Stimulated activated CD8-positive, alpha-beta memory T cell treated with anti-CD3 and anti-CD28 coated beads, Interleukin-4, amount 100 ng/mL, for 4 hours (primary cell): Measurements from ENCODE around the gene CSN1S1.
"Not testable (repeated sequence)": the region's sequence is repeated elsewhere in the genome, so short reads cannot be mapped to it uniquely, and the experiment has no call there.

Experiments
- DNase-seq, 2 donors: peaks; one replicate each; pipeline ENCODE4 v3.0.0-alpha.2; 2020; ENCODE audit warnings: low read depth in 2 of 2, low spot score in 1 of 2

Gene CSN1S1

GRCh38 chr4:69930768-69931167, at the start of gene CSN1S1:
CSN1S1 (plus strand) TSS chr4:69931068; CDS start chr4:69932556, 1,488 bp downstream.
- no peak for DNase-seq

GRCh38 chr4:69881173-69881773, 49.6 kb upstream of the CSN1S1 start:
- no peak for DNase-seq

GRCh38 chr4:69882150-69882549, 48.7 kb upstream of the CSN1S1 start:
- DNase-seq: no peak

- no peak for DNase-seq
Measured at GRCh38 chr4:69888336-69888735, 42.5 kb upstream of the CSN1S1 start.

- DNase-seq: no peak
Measured at GRCh38 chr4:69894186-69894585, 36.7 kb upstream of the CSN1S1 start.

- no peak for DNase-seq
Measured at GRCh38 chr4:69894721-69895120, 36.1 kb upstream of the CSN1S1 start.

- DNase-seq: no peak
Measured at GRCh38 chr4:69896530-69897116, 34.2 kb upstream of the CSN1S1 start.

GRCh38 chr4:69907151-69907550, 23.7 kb upstream of the CSN1S1 start:
- no peak for DNase-seq

GRCh38 chr4:69909195-69909594, 21.7 kb upstream of the CSN1S1 start:
- DNase-seq: no peak

GRCh38 chr4:69910016-69910782, 20.7 kb upstream of the CSN1S1 start:
- DNase-seq: no peak

GRCh38 chr4:69920874-69921273, 10.0 kb upstream of the CSN1S1 start:
- DNase-seq: no peak

GRCh38 chr4:69923782-69924410, 7.0 kb upstream of the CSN1S1 start:
- not testable (repeated sequence) for DNase-seq

- DNase-seq: no peak
Measured at GRCh38 chr4:69934150-69934549, 3.3 kb downstream of the CSN1S1 start.

- no peak for DNase-seq
Measured at GRCh38 chr4:69936566-69936965, 5.7 kb downstream of the CSN1S1 start.

GRCh38 chr4:69951602-69952001, 20.7 kb downstream of the CSN1S1 start:
- DNase-seq: no peak

- DNase-seq: no peak
Measured at GRCh38 chr4:69957209-69957608, 26.3 kb downstream of the CSN1S1 start.

- no peak for DNase-seq
Measured at GRCh38 chr4:69965628-69966027, 34.8 kb downstream of the CSN1S1 start, which contains the start of gene CSN2. CSN2 (minus strand) TSS chr4:69965728; CDS start chr4:69960995, 4,733 bp downstream.

GRCh38 chr4:69970071-69970470, 39.2 kb downstream of the CSN1S1 start:
- no peak for DNase-seq

GRCh38 chr4:69974631-69975030, 43.8 kb downstream of the CSN1S1 start:
- DNase-seq: no peak

GRCh38 chr4:69977582-69977981, 46.7 kb downstream of the CSN1S1 start:
- DNase-seq: no peak

GRCh38 chr4:69984030-69984443, 53.2 kb downstream of the CSN1S1 start:
- no peak for DNase-seq

- DNase-seq: no peak
Measured at GRCh38 chr4:69986663-69987062, 55.8 kb downstream of the CSN1S1 start.
